GM21619 (cell line): ENCODE results near the gene UBE2Q1.

Experiments
- ATAC-seq: cut with Tn5 transposase; IDR thresholded peaks from one replicate; pipeline ENCODE4 v1.9.1; 2021; ENCODE audit not compliant: unreplicated experiment

Gene UBE2Q1

GRCh38 chr1:154577346-154578057 is 19.0 kb upstream of the UBE2Q1 start:
- no peak for ATAC-seq

- ATAC-seq: no peak
Measured at GRCh38 chr1:154575951-154576566, 17.6 kb upstream of the UBE2Q1 start.

GRCh38 chr1:154575147-154575927 is 16.9 kb upstream of the UBE2Q1 start:
- no peak for ATAC-seq

- no peak for ATAC-seq
Measured at GRCh38 chr1:154574716-154575115, 16.3 kb upstream of the UBE2Q1 start.

- no peak for ATAC-seq
Measured at GRCh38 chr1:154573168-154573510, 14.7 kb upstream of the UBE2Q1 start.

- ATAC-seq: no peak
Measured at GRCh38 chr1:154572468-154573167, 14.2 kb upstream of the UBE2Q1 start.

- no peak for ATAC-seq
Measured at GRCh38 chr1:154571964-154572288, 13.5 kb upstream of the UBE2Q1 start.

GRCh38 chr1:154571244-154571963 is 12.9 kb upstream of the UBE2Q1 start:
- no peak for ATAC-seq

- ATAC-seq: no peak
Measured at GRCh38 chr1:154568157-154568815, 9.8 kb upstream of the UBE2Q1 start.

- ATAC-seq: no peak
Measured at GRCh38 chr1:154567386-154568156, 9.1 kb upstream of the UBE2Q1 start, which contains the start of gene CHRNB2. TSS of gene CHRNB2 (plus strand) at chr1:154567778. CDS start at chr1:154568045, 267 bp downstream.

GRCh38 chr1:154565876-154566275 is 7.4 kb upstream of the UBE2Q1 start:
- no peak for ATAC-seq

- ATAC-seq: peak; percentile 42
Measured at GRCh38 chr1:154559466-154560044, 1.1 kb upstream of the UBE2Q1 start.

GRCh38 chr1:154558720-154559465 is 431 bp upstream of the UBE2Q1 start:
- ATAC-seq: peak; percentile 81

GRCh38 chr1:154557248-154557938 is 1.1 kb downstream of the UBE2Q1 start:
- no peak for ATAC-seq

GRCh38 chr1:154556422-154556821 is 2.0 kb downstream of the UBE2Q1 start:
- no peak for ATAC-seq

- ATAC-seq: no peak
Measured at GRCh38 chr1:154553056-154554030, 5.1 kb downstream of the UBE2Q1 start.

- no peak for ATAC-seq
Measured at GRCh38 chr1:154552036-154552435, 6.4 kb downstream of the UBE2Q1 start.
